Muscle of leg (tissue), 9 donors: ENCODE data around the gene AGTR1. TPM values are rescaled to one million over a fixed set of nuclear protein-coding genes. Genes with fewer than 3 reads are reported as not detected.

Experiments
- polyA plus RNA-seq, 8 donors: library from polyadenylated mRNA; unstranded; fragments of 120-200 nt; gene quantifications; one replicate each; pipeline versions ENCODE4 v1.2.1 to v1.2.3, GENCODE V29; 2013; ENCODE audit warnings: inconsistent platforms in 1 of 8, low replicate concordance in 1 of 8; ENCODE audit not compliant: insufficient read length in 8 of 8, insufficient read depth in 1 of 8
- total RNA-seq: library from RNA; stranded (reverse); fragments of 120-200 nt; gene quantifications from one replicate; pipeline ENCODE4 v1.2.4, GENCODE V29; 2013

The AGTR1 gene
- total and polyA plus RNA-seq, 9 donors: 20.2 to 30.7 (median 22.8) TPM

Other genes starting within 250 kb of the AGTR1 start
- 2.4 TPM for gene CPB1, start 129.9 kb downstream of the AGTR1 start, total RNA-seq
- 1 to 10 TPM in 6 of 8 donors, under 1 TPM in 2; 0.55 to 1.4 (median 1.1) TPM for gene CPB1, start 129.9 kb downstream of the AGTR1 start, polyA plus RNA-seq
- gene CPA3, start 167.4 kb downstream of the AGTR1 start, total RNA-seq: 3.1 TPM
- gene CPA3, start 167.4 kb downstream of the AGTR1 start, polyA plus RNA-seq: 1 to 10 TPM in 6 of 8 donors, under 1 TPM in 2; 0.75 to 2.1 (median 1.2) TPM